ENCODE measurements around the gene NOL6. TPM values are rescaled to one million over a fixed set of nuclear protein-coding genes. Genes with fewer than 3 reads are reported as not detected.
A peak's percentile ranks its signal among the peaks of the same experiment; 100 is the strongest.
"Not testable (repeated sequence)": the region's sequence is repeated elsewhere in the genome, so short reads cannot be mapped to it uniquely, and the experiment has no call there.

NOL6 gene
- total and polyA plus RNA-seq, 8 donors = 10.9 to 28.2 (median 18.9) TPM

DNA sequence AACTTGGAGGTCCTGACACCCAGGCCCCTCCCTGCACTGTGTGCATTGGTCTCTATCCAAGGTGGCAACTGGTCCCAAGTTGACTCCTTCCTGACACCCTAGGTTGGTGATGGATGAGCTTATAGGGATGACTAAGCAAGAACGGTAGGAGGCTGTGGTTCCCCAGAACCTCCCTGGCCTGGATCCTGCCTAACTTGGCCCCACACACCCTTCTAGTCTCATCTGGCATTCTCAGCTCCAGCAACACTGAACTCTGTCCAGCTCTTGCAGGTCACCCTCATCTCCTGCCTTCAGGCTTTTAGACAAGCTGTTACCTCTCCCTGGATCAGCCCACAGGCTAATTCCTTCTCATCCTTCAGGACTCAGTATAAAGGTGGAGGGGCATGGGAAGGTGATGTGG is 42.8 kb downstream of the NOL6 start:
- DNase-seq (no peak), FAIRE-seq (no peak), ATAC-seq (peak in 1 of 4 donors; percentile 24)
- H3K27me3 ChIP-seq = no peaks in the 10 kb centered on the region
- 36 to 44% methylated on average over 1 of the region's 1 CpG for WGBS, 2 donors
- no peaks in the 10 kb centered on the region for H3K36me3 ChIP-seq
- intact Hi-C loops (cut with DNase I) = no loop called here
- H3K9me3 ChIP-seq = no peaks in the 10 kb centered on the region
- no peak overlapping the region for H3K27ac ChIP-seq
- no peak overlapping the region for H3K4me3 ChIP-seq
- H3K4me1 ChIP-seq = no peaks in the 10 kb centered on the region
- TF ChIP-seq, protein P1, sequence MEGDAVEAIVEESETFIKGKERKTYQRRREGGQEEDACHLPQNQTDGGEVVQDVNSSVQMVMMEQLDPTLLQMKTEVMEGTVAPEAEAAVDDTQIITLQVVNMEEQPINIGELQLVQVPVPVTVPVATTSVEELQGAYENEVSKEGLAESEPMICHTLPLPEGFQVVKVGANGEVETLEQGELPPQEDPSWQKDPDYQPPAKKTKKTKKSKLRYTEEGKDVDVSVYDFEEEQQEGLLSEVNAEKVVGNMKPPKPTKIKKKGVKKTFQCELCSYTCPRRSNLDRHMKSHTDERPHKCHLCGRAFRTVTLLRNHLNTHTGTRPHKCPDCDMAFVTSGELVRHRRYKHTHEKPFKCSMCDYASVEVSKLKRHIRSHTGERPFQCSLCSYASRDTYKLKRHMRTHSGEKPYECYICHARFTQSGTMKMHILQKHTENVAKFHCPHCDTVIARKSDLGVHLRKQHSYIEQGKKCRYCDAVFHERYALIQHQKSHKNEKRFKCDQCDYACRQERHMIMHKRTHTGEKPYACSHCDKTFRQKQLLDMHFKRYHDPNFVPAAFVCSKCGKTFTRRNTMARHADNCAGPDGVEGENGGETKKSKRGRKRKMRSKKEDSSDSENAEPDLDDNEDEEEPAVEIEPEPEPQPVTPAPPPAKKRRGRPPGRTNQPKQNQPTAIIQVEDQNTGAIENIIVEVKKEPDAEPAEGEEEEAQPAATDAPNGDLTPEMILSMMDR (IDR thresholded peaks at IDR 0.05) = no peak

DNA sequence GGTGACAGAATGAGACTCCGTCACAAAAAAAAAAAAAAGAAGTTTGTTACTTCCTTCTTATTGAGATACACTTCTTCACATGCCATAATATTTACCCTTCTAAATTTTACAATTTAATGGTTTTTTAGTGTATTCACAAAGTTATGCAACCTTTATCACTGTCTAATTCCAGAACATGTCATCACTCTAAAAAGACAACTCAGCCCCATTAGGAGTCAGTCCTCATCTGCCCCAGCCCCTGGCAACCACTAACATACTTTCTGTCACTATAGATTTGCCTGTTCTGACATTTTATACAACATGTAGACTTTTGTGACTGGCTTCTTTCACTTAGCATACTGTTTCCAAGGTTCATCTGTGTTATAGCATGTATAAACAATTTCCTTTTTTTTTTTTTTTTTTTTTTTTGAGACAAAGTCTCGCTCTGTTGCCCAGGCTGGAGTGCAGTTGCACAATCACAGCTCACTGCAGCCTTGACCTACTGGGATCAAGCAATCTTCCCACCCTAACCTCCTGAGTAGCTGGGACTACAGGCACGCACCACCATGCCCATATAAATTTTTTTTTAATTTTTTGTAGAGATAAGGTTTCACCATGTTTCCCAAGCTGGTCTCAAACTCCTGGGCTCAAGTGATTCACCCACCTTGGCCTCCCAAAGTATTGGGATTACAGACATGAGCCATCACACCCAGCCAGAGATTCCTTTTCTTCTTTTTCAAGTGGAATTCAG is 44.3 kb downstream of the NOL6 start:
- no peak for ATAC-seq

DNA sequence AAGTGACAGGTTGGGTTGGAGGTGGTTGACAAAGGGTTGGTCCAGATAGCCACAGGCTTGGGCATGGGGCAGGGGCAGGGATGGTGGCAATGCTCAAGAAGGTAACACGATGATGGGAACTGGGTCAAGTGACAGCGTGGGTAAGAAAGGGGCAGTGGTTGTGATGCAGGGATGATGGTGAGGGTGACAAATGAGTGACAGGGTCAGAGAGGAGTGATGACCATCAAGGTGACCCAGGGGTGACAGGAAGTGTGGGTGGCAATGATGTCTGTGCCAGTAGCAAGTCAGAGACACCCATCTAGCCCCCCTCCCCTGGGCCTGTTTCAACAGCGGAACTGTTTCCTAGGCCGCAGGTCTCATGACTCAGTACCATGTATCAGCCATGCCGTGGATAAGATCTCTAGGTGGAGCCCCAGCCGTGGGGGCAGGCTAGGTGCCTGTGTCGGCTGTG is 46.9 kb downstream of the NOL6 start:
- Histone ChIP-seq H3K9me3 (no peaks in the 10 kb centered on the region), H3K4me3 (no peak overlapping the region), H3K27me3 (no peaks in the 10 kb centered on the region), H3K4me1 (no peaks in the 10 kb centered on the region), H3K36me3 (no peaks in the 10 kb centered on the region), H3K27ac (no peak overlapping the region)
- no peak for ATAC-seq
- no peak for FAIRE-seq
- TF ChIP-seq, protein P1 (IDR thresholded peaks at IDR 0.05) = no peak
- 80 to 93% methylated on average over 7 of the region's 7 CpGs for WGBS, 2 donors
- intact Hi-C loops (cut with DNase I) = no loop called here
- DNase-seq = no peak

More for the DNA sequence above, 44.3 kb downstream of the NOL6 start:
- intact Hi-C loops (cut with DNase I) = no loop called here
- no peak for FAIRE-seq
- TF ChIP-seq, protein P1 (IDR thresholded peaks at IDR 0.05) = no peak
- Histone ChIP-seq H3K4me1 (no peaks in the 10 kb centered on the region), H3K4me3 (no peak overlapping the region), H3K36me3 (no peaks in the 10 kb centered on the region), H3K9me3 (no peaks in the 10 kb centered on the region), H3K27ac (no peak overlapping the region), H3K27me3 (no peaks in the 10 kb centered on the region)
- WGBS, 2 donors = 82 to 83% methylated on average over 3 of the region's 3 CpGs
- no peak for DNase-seq

DNA sequence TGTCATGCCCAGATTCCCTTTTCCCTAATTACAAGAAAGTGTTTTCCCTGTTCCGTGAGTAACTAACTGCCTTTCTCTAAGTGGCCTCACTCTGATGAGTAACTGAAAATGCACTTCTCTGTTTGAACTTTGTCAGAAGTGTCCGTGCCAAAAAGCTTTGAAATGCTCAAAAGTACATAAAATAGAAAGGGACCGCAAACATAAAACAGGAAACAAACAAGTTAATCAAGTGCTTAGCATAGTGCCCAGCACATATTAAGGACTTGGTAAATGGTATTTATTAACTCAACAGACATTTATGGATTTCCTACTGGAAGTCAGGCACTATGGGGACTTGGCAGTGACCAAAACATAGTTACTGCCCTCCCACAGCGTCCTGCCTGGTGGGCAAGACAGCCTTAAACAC is 48.6 kb downstream of the NOL6 start:
- H3K36me3 ChIP-seq = no peaks in the 10 kb centered on the region
- H3K9me3 ChIP-seq = no peaks in the 10 kb centered on the region
- no peak overlapping the region for H3K4me3 ChIP-seq
- no peaks in the 10 kb centered on the region for H3K4me1 ChIP-seq
- 52 to 56% methylated on average over 4 of the region's 4 CpGs for WGBS, 2 donors
- DNase-seq (no peak), ATAC-seq (peak in 3 of 4 donors; percentile 25 to 83 (median 75)), FAIRE-seq (no peak)
- intact Hi-C loops (cut with DNase I) = no loop called here
- H3K27ac ChIP-seq = no peak overlapping the region
- no peaks in the 10 kb centered on the region for H3K27me3 ChIP-seq
- TF ChIP-seq, protein P1 (IDR thresholded peaks at IDR 0.05) = no peak

DNA sequence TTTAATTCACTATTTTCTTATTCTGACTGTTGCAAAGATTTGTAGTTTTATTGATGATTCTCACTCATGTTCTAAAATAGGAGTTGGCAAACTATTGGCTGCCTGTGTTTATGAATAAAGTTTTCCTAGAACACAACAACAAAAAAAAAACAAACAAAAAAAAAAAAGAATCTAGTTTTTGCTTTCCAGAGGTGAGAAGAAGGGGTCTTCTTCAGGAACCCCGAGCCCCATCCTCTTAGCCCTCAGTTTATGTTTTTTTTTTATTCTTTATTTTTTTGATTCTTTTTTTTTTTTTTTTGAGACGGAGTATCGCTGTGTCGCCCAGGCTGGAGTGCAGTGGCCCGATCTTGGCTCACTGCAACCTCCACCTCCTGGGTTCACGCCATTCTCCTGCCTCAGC is 49.2 kb downstream of the NOL6 start:
- H3K27me3 ChIP-seq; ATAC-seq; FAIRE-seq; H3K4me1 ChIP-seq; H3K36me3 ChIP-seq; DNase-seq; intact Hi-C loops (cut with DNase I); H3K27ac ChIP-seq; H3K9me3 ChIP-seq; H3K4me3 ChIP-seq: not testable (repeated sequence)
- 93 to 99% methylated on average over 6 of the region's 6 CpGs for WGBS, 2 donors

DNA sequence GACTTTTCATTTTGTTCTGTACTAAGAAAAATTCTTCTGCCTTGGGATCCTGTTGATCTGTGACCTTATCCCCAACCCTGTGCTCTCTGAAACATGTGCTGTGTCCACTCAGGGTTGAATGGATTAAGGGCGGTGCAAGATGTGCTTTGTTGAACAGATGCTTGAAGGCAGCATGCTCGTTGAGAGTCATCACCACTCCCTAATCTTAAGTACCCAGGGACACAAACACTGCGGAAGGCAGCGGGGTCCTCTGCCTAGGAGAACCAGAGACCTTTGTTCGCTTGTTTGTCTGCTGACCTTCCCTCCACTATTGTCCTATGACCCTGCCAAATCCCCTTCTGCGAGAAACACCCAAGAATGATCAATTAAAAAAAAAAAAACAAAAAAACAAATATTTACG is 49.7 kb downstream of the NOL6 start:
- H3K27me3 ChIP-seq; H3K36me3 ChIP-seq; H3K27ac ChIP-seq; H3K9me3 ChIP-seq; FAIRE-seq; H3K4me1 ChIP-seq; intact Hi-C loops (cut with DNase I); H3K4me3 ChIP-seq; ATAC-seq: not testable (repeated sequence)
- WGBS, 2 donors = 67 to 70% methylated on average over 7 of the region's 7 CpGs
- peak in 1 of 6 donors; percentile 12 for DNase-seq
